GM20431 (cell line): Measurements from ENCODE around the gene OR5L1.

Source experiments
- in situ Hi-C: fragments of 300-500 bp; cut with MseI, MboI; formaldehyde crosslinking; loops from one replicate; pipeline ENCODE4 v1.15.0; 2020; ENCODE audit warnings: low sequenced_read_pairs; ENCODE audit not compliant: unreplicated experiment

The OR5L1 gene

DNA sequence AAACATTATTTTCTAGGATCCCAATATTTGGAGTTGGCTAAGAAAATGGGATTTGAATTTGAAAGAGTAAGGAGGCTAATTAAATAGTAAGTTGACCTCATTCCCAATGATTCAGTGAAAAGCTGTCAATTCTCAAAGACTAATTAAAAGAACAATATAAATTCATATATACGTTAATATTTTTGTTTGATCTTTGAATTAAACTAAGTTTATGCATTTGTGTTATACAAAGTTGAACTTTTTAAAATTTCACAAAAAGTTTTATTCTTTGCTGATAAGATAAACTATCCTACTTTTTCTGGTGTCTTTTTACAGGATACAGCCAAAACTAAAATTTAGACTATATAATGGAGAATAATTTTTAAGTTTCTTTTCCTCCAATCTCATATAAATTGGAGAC lies at the start of gene OR5L1:
OR5L1 (plus strand) TSS at position 301 of the 400 bp plus-strand sequence. CDS start 100 bp downstream, outside the sequence.
- in situ Hi-C loops: no loop called here

DNA sequence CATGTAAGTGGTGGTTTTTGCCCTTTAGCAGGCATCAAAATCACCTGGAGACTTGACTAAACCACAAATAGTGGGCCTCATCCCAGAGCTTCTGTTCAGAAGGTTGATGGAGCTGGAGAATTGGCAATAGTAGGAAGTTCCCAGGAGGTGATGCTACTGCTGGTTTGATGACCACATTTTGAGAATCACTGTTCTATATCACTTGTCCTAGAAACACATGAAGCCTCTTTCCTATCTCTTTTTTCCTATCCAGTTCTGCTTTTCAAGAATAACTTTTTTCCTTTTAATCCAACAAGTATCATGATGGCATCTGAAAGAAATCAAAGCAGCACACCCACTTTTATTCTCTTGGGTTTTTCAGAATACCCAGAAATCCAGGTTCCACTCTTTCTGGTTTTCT lies 38.0 kb upstream of the OR5L1 start, which contains the start of gene OR5D13:
OR5D13 (plus strand) TSS at position 301 of the 400 bp plus-strand sequence; CDS start at position 301, 0 bp downstream.
- in situ Hi-C loops: no loop called here

- in situ Hi-C loops: no loop called here
Measured at GRCh38 chr11:55791606-55792005, 19.6 kb upstream of the OR5L1 start.

DNA sequence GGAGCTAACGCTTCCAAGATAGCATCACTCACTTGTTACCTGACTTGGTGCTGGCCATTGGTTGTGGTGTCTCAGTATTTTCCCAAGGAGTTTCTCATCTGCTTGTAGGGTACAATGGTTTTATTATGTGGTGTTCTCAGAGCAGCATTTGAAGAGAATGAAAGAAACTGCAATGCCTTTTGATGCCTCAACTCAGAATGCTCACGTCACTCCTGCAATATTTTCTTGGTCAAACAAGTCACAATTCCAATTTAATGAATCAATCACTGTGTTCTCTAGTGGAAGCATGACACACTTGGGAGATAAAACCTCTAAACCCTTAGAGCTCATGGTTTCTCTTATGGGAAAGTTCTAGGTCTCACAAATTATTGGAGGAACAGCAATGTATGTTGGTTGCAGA lies 17.8 kb upstream of the OR5L1 start:
- in situ Hi-C loops: no loop called here

DNA sequence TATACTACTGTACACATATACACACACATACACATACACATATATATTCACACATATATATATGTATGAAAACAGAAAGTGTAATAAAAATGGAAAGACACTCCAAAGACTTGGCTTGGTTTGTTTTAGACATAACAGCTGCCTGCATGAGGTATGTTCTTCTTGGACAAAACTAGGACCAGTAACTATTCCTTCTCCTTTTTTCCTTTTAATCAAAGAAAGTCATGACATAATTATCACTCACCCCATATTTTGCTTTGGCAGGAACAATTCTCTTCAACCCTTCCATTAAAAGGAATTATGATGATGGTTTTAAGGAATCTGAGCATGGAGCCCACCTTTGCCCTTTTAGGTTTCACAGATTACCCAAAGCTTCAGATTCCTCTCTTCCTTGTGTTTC lies 15.9 kb upstream of the OR5L1 start, which contains the start of gene OR5D14:
OR5D14 (plus strand) TSS at position 301 of the 400 bp plus-strand sequence; CDS start at position 301, 0 bp downstream.
- in situ Hi-C loops: no loop called here

DNA sequence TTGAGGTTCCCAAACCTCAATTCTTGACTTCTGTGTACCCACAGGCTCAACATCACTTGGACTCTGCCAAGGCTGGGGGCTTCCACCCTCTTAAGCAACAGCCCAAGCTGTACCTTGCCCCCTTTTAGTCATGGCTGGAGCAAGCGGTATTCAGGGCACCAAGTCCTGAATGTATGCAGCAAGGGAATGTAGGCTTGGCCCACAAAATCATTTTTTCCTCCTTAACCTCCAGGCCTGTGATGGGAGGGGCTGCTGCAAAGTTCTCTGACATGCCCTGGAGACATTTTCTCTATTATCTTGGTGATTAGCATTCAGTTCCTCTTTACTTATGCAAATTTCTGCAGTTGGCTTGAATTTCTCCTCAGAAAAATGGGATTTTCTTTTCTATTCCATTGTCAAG lies 4.9 kb upstream of the OR5L1 start:
- in situ Hi-C loops: no loop called here

DNA sequence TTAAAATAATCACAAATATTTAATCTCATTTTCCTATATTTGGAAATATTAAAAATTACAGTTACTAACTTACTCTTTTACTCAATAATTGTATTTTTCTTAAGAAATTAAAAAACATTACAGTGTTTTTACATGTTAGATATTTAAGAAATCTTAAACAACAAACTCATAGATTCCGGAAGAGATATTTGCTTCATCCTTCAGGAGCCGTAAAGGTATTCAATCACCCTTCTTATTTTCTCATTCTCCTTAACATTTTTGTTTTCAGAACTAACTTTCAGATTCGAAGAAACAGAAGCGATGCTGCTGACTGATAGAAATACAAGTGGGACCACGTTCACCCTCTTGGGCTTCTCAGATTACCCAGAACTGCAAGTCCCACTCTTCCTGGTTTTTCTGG lies 8.2 kb downstream of the OR5L1 start, which contains the start of gene OR5D18:
OR5D18 (plus strand) TSS at position 301 of the 400 bp plus-strand sequence; CDS start at position 301, 0 bp downstream.
- in situ Hi-C loops: no loop called here

DNA sequence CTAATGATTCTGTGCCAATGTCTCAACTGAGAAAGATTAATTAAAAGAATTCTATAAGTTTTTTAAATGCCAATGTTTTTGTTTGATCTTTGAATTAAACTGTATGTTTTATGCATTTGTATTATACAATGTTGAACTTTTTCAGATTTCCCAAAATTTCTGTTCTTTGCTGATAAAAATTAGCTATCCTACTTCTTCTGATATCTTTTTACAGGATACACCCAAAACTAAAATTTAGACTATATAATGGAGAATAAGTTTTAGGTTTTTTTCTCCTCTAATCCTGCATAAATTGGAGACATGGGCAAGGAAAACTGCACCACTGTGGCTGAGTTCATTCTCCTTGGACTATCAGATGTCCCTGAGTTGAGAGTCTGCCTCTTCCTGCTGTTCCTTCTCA lies 15.8 kb downstream of the OR5L1 start, which contains the start of gene OR5L2:
OR5L2 (plus strand) TSS at position 301 of the 400 bp plus-strand sequence; CDS start at position 301, 0 bp downstream.
- in situ Hi-C loops: no loop called here

DNA sequence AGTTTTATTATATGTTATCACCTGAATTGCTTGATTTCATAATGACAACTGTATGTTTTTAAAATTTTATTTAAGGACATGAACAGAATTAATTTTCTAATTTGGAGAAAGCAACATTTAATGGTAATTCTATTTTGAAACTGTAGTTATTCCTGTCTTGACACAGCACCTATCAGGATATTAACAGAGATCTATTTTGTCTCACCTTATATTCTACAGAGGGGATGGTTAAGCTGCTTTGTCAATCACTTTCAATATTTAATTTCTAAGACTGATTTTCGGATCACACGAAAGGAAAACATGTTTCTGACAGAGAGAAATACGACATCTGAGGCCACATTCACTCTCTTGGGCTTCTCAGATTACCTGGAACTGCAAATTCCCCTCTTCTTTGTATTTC lies 27.3 kb downstream of the OR5L1 start, which contains the start of gene OR5D16:
OR5D16 (plus strand) TSS at position 301 of the 400 bp plus-strand sequence; CDS start at position 301, 0 bp downstream.
- in situ Hi-C loops: no loop called here

DNA sequence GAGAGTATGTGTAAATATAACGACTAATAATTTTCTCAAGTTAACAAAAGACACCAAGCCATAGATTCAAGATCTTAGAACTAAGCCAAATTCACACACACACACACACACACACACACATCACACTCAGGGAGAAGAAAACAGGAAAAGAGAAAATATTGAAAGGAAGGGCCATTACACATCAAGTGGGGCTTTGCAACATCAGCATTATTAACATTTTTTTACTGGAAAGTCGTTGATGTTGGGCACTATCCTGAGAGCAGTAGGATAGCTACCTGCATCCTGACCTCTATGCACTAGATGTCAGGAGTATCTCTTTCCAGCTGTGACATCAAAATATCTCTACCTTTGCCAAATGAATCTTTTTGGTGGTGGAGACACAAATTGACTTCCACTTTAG lies 36.3 kb downstream of the OR5L1 start:
- in situ Hi-C loops: no loop called here

- in situ Hi-C loops: no loop called here
Measured at GRCh38 chr11:55849037-55849436, 37.9 kb downstream of the OR5L1 start.

DNA sequence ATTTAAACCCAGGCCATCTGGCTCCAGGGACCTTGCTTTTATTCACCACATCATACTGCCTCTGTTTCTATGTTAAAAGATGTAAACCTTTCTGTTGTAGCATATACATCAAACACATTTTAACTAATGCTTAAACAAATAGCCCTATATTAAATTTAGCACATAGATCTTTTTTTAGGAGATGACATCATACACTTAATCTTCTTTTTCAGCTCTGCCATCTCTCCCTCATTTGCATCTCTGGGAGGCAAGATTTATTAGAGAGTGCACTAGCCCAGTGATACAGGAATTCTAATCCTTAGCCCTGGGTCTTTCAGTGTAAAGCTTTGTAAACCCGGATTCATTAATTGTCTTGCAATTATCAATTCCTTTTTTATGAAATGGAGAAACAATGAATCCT lies 41.0 kb downstream of the OR5L1 start:
- in situ Hi-C loops: no loop called here

GRCh38 chr11:55854704-55855103 lies 43.5 kb downstream of the OR5L1 start:
- in situ Hi-C loops: no loop called here
